Occipital lobe (tissue), 2 donors: ENCODE results near the gene KPNA1. TPM values are rescaled to one million over a fixed set of nuclear protein-coding genes. Genes with fewer than 3 reads are reported as not detected.
"Not testable (repeated sequence)": the region's sequence is repeated elsewhere in the genome, so short reads cannot be mapped to it uniquely, and the experiment has no call there.

Experiments used
- DNase-seq: peaks from one replicate; lab custom pipeline; 2025; lab: John Stamatoyannopoulos, UW
- total RNA-seq: library from RNA; depleted of rRNA; stranded (reverse); fragments of >200 nt; gene quantifications from one replicate; pipeline ENCODE4 v1.2.3, GENCODE V29; 2014

The KPNA1 gene
- total RNA-seq, 1 donor from 2014 or later: 49.0 TPM

GRCh38 chr3:122520861-122521260 lies 6.1 kb upstream of the KPNA1 start:
- DNase-seq: no peak

GRCh38 chr3:122519693-122520092 lies 5.0 kb upstream of the KPNA1 start:
- DNase-seq: no peak

DNA sequence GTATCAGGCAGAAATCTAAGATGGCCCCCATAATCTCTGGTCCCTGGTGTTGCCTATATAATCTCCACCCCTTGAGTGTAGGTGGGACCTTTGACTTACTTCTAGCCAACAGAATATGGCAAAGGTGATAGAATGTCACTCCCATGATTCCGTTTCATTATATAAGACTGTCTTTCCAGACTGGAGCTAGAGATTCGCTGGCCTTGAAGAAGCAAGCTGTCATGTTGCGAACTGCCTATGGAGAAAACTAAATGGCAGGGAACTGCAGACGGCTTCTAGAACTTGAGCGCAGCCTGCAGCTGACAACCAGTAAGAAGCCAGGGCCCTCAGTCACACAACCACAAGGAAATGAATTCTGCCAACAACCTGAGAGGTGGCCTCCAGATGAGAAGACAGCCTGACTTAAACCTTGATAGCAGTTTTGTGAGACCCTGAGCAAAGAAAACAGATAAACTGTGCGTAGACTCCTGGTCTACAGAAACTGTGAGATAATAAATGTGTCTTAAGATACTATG lies 2.2 kb upstream of the KPNA1 start:
- DNase-seq: no peak

DNA sequence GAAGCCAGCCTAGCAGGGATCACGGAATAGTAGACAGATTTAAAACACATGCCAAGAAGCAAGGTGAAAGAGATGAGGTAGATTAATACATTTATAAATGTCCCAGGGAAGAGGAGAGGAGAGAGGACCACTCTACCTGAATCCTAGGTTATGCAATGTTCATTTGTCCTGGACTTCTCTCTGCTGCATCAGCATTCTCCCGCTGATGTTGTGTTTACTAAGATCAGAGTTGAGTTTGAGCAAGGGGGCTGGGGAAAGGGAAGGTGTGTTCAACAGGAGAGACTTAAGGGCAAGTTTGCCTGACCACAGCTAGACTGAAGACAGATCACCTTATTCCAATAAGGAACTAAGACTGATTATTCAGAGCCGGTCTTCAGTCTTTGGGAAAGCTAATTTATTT lies 1.1 kb upstream of the KPNA1 start:
- DNase-seq: no peak

- no peak for DNase-seq
These were observed 305 bp upstream of the KPNA1 start for GRCh38 chr3:122515020-122515468.

DNA sequence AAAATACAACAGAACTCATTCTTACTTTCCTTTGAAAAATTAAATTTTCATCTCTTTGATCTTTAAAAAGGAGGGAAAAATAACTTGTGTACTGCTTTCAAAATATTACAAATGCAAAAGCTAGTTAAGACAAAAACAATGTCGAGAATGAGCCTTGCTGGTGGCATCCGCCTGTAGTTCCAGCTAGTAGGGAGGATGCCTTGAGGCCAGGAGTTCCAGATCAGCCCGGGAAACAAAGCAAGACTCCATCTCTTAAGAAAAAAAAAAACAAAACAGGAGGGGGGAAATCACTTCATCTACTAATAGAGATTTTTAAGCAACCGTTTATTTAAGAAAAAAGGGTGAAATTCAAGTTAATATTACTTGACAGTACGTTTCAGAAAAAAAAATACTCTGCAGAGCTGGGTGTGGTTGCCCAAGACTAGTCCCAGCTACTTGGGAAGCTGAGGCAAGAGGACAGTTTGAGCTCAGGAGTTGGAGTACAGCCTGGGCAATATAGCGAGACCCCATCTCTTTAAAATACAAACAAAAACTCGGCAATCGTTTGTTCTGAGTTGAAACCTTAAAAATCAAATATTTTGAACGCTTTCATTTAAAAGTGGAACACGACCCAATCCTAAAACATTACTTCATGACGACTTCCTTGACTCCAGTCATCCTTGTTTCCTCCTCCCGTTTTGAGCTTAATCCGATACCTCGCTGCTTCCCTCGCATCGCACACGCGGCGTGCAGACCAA lies 1.2 kb downstream of the KPNA1 start:
- DNase-seq: no peak

DNA sequence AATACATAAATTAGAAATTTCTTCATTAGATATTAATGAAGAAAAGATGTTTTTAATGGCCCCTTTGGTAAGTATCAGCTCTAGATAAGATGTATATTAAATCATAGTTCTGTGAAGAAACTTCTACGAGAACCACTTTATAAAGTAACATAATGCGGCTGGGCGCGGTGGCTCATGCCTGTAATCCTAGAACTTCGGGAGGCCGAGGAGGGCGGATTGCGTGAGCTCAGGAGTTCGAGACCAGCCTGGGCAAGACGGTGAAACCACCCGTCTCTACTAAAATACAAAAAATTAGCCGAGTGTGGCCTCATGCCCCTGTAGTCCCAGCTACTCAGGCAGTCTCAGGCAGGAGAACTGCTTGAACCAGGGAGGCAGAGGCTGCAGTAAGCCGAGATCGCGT lies 2.5 kb downstream of the KPNA1 start:
- no peak for DNase-seq

DNA sequence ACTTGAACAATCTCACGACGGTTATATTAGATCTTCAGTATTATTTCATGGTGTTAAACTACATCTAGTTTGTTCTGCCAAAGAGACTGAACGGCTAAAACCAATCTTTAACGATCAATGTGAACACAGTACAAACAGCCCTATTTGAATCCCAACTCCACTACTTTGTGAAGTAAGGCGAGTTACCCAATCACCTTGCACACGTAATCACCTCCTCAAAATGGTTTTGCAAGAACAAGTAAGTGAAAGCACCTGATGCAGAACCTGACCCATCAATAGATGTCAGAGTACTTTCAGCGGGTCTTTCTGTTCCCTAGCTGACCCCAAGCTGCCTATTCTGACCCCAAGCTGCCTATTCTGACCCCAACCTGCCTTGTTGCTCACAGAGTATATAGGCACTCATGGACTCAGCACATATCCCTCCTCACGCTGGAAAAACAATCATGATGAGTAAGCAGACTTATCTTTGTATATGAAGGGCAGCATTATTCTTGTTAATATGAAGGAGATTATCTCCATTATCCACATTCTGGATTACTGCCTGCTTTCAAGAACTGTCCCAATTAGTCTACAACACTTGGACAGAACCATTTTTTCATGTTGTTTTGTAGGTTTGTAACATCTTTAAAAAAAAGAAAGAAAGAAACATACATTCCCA lies 3.7 kb downstream of the KPNA1 start:
- no peak for DNase-seq

DNA sequence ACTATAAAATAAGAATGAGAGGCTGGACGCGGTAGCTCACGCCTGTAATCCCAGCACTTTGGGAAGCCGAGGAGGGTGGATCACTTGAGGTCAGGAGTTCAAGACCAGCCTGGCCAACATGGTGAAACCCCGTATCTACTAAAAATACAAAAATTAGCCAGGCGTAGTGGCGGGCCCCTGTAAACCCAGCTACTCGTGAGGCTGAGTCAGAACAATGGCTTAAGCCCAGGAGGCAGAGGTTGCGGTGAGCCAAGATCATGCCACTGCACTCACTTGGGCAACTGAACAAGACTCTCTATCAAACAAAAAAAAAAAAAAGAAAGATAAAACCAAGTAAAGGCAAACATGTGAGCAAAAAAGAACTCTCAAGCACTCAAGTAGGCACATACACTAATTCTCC lies 5.8 kb downstream of the KPNA1 start:
- not testable (repeated sequence) for DNase-seq

GRCh38 chr3:122508135-122508914 lies 6.4 kb downstream of the KPNA1 start:
- no peak for DNase-seq

GRCh38 chr3:122506450-122506849 lies 8.3 kb downstream of the KPNA1 start:
- DNase-seq: no peak

GRCh38 chr3:122505676-122506075 lies 9.1 kb downstream of the KPNA1 start:
- DNase-seq: no peak

DNA sequence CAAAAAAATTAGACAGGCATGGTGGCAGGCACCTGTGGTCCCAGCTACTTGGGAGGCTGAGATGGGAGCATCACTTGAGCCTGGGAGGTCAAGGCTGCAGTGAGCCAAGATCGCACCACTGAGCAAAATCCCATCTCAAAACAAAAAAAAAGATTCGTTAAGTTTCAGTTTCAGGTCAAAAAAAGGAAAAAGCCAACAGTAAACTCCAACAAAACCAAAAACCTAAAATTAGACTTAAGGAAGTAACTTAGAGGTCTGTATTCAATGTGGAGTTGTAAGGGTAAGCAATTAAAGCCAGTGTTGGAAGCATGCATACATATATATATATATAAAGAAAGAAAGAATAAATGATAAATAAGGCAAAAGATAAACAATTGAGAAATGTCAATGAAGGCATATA lies 11.8 kb downstream of the KPNA1 start:
- DNase-seq: no peak

- no peak for DNase-seq
These were observed 12.6 kb downstream of the KPNA1 start for GRCh38 chr3:122502139-122502538.

DNA sequence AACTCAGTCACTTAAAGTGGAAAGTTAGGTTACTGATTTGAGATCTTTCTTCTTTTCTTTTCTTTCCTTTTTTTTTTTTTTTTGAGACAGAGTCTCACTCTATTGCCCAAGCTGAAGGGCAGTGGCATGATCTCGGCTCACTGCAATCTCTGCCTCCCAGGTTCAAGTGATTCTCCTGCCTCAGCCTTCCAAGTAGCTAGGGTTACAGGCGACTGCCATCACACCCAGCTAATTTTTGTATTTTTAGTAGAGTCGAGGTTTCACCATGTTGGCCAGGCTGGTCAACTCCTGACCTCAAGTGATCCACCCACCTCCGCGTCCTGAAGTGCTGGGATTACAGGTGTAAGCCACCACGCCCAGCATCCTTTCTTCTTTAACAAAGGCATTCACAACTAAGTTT lies 13.8 kb downstream of the KPNA1 start:
- DNase-seq: not testable (repeated sequence)

GRCh38 chr3:122498152-122498551 lies 16.6 kb downstream of the KPNA1 start:
- DNase-seq: no peak

- no peak for DNase-seq
These were observed 17.3 kb downstream of the KPNA1 start for GRCh38 chr3:122497425-122497824.

DNA sequence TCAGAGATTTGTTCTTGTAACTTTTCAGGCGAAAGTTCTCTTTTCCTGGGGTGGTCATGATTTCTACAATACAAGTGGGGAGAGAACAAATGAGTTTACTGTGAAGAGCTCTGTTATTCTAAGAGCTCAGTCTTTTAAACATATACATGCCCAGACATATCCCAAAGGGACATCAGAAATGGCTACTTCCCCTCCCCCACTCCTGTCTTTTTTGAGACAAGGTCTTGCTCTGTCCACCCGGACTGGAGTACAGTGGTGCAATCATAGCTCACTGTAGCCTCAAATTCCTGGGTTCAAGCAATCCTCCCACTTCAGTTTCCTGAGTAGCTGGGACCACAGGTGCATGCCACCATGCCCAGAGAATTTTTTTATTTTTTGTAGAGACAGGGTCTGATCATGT lies 18.2 kb downstream of the KPNA1 start:
- no peak for DNase-seq

- DNase-seq: no peak
These were observed 21.4 kb downstream of the KPNA1 start for GRCh38 chr3:122493296-122493695.

GRCh38 chr3:122488262-122488973 lies 26.3 kb downstream of the KPNA1 start:
- DNase-seq: no peak

- no peak for DNase-seq
These were observed 29.8 kb downstream of the KPNA1 start for GRCh38 chr3:122484985-122485384.

DNA sequence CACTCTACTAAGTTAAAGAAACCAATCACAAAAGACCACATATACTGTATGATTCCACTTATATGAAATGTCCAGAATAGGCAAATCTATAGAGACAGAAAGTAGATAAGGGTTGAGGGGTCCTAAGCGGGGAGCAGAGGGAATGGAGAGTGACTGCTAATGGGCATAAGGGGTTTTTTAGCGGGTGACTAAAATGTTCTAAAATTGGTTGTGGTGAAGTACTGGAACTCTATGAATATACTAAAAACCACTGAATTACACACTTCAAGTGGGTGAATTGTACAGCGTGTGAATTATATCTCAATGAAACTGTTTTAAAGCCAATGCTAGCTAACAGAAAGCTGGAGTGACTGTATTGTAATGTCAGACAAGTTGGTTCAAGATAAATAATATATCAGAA lies 33.3 kb downstream of the KPNA1 start:
- DNase-seq: no peak
